GM19438 (cell line): ENCODE results near the gene NOP16.

ENCODE experiments used
- ATAC-seq: cut with Tn5 transposase; IDR thresholded peaks from one replicate; pipeline ENCODE4 v1.9.1; 2021; ENCODE audit warnings: low read depth; ENCODE audit not compliant: unreplicated experiment

NOP16 gene

DNA sequence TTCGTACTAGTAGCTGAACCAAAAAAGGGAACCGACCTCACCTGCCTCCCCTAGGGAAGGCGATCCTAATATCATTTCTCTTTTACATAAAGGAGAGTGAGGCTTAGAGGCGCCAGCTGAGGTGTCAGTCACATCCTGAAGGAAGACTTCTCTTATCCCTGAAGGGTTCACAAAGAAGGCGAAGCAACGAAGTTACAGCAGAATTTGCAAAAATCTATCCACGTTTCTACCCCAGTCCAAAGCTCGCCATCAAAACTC is 26.2 kb downstream of the NOP16 start:
- ATAC-seq = peak; percentile 10

DNA sequence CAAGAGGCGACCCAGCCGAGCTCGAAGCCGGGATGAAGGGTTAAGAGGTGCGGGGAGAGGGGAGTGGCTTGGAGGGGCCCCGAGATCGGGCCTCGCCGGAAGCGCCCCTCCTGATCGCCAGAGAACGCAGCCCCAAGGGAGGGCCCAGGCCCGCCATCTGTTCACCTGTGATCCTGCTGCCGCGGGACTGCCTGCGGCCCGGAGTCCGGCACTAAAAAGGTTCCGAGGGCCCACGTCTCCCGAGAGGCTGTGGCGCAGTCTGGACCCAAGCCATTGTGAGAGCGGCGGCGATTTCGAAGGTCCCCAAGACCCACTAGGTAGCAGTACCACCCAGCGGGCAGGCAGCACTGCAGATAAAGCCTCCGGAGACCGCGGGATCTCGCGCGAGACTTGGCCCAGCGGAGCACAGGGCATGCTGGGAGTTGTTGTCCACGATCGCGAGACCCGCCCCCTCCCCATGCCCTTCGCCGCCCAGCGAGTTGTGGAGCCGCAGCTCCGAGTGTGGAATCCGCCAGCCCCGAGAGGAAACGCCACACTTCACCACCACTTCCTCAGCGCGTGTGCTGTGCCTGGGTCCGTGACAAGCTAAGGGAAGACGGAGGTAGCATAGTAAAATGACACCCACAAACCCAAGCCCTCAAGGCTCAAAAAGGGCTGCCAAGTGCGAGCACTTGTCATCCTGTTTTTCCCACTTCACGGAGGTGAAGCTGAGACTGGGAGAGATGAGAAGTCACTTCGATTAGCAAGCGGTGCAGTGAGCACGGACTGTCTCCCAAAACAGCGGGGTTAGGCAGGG is 26.8 kb downstream of the NOP16 start, which contains the start of gene KIAA1191:
Gene KIAA1191 (minus strand): TSS at position 328 of the 796 bp plus-strand sequence. CDS start 2,256 bp downstream, outside the sequence.
- ATAC-seq = peak; percentile 78

DNA sequence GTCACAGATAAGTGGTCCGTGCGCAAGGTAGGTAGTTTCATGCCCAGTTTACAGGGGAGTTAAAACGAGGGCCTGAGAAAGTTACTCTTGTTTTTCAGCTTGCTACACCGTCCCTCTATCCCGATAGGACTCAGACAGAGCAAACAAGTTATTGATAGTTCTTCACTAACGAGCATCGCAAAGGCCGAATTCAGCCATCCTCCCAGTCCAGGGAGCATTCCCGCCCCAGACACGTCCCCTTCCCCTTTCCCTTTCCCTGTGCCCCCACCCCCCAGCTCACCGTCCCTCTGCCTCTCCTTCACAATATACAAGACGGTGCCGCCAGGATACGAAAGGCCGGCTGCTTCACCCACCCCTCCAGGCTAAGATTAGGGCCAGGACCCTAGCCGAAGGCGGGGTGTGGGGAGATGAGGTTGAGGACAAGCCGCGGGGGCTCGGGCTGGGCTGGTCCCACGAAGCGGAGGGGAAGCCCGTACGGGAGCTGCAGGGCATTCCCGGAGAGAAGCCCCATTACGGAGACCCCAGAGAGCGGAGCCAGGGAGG is 27.4 kb downstream of the NOP16 start:
- no peak for ATAC-seq

DNA sequence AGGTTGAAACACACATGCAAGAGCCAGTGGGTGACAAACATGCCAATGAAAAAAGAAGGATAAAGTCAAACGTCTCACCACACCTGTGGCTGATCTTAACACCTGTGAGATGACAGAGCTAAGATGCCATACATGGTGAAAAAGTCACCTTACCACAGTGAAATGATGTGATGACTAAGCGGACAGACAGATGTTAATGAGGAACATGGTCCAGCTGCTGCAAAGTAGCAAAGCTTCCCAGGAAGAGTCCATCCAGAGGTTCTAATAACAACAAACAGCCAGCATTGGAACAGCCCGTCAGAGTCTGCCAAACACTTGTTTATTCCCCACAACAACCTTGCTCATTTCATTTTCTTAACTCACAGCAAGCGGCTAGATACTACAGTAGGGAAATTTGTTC is 28.7 kb downstream of the NOP16 start:
- no peak for ATAC-seq

DNA sequence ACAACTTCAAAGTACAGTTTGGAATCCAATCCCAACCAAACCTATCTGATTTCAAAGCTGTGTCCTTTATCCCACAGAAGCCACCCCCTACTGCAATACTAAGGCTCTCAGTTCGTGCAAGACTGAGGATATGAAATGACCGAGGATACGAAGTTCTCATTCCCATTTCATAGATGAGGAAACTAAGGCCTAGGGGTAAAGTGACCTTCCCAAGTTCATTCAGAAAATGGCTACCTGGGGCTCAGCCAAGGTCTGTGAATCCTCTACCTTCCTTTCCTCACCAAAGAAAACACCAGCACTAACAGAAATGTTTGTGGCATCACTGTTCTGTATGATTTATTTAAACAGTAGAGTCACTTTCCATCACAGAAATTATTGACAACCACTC is 32.2 kb downstream of the NOP16 start:
- ATAC-seq = no peak

DNA sequence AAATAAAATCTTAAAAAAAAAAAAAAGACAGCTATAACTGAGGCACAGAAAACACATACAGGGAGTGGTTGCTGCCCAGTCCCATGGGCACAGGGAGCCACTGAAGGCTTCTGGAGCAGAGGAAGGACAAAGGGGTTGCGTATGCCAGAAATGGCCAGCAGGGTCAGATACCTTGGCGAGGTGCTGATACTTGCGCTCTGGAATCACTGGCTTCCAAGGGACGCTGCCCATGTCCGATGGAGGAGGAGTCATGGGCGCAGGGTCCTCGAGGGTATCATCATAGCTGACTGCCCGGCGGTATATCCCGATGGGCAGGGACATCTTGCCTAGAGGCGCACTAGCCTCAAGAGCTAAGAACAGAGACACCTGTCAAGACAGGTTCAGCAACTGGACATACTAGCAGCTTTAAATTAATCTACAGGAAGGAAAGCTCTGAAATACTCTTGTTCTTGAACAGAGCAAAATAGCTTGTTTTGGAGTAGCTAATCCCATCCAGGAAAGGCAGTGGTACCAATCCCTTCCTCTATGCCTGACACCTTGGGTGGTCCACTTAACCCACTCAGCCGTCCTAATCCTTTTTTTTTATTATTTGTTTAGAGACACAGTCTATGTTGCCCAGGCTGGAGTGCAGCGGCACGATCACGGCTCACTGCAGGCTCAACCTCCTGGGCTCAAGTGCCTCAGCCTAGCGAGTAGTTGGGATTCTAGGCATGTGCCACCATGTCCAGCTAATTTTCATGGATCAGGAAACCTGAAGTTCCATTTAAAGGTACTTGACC is 32.8 kb downstream of the NOP16 start:
- no peak for ATAC-seq

DNA sequence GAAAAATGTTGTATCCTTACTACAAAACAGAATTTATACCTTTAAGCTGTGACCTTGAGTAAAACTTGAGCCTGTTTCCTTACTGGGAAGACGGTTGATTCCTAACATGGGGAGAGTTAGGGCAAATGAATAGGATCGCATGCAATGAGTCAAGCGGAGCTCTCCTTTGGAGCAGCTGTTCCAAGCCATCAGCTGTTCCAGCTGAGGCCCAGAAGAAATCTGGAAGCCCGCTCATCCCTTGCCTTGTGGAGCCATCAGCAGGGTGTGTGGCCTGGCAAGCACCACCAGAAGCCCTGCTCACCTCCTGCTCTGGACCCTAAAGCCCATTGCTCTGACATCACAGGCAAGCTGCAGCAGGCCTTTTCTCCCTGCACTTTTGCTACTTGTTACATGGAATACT is 34.9 kb downstream of the NOP16 start:
- no peak for ATAC-seq

DNA sequence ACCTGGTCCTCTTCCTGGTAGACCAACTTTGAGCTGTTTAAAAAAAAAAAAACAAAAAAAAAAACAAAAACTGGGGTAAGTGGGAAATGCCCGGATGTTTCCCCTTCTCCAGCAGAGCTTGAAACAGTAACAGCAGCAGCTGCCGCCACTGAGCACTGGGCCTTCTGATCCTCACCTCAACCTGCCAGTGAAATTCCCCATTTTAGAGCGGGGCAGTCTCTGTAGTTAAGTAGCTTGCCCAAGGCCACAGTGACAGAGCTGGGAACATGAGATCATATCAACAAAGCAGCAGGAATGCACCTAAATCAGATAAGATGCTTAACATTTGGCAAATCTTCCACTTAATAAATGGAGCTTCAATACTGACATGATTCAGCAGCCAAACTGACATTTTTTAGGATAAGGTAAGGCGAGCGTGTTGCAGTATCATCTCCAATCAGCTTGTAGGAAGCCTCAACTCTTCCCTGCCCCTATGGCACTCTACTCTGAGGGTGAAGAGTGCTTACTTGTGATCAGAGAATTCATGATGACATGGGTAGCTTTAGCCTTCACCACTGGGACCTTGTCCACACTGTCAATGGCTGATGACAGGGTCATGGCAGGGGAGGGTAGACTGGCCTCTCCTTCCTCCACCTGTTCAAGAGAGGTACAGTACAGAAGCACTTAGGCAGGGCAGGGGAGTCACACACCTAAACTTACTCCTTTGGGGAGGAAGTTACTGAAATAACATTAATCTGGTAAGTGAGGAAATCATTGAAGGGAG is 36.1 kb downstream of the NOP16 start:
- no peak for ATAC-seq

DNA sequence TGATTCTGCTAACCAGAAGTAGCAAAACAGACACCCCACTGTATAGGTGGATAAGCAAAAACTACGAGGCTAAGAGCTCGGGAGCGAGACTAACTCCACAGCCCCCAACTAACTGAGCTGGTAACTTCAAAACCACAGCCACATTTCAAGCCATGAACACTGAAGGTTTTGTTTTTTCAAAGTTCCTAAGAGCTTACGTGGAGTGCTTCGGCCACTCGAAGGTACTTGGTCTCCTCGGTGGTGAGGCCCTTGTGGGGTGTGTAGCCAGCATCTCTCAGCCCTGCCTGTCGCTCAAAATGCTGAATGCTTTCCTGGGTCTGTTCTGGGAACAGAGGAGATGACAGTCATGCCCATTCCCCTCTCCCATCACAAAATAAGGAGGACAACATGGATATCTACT is 38.0 kb downstream of the NOP16 start:
- ATAC-seq = no peak

DNA sequence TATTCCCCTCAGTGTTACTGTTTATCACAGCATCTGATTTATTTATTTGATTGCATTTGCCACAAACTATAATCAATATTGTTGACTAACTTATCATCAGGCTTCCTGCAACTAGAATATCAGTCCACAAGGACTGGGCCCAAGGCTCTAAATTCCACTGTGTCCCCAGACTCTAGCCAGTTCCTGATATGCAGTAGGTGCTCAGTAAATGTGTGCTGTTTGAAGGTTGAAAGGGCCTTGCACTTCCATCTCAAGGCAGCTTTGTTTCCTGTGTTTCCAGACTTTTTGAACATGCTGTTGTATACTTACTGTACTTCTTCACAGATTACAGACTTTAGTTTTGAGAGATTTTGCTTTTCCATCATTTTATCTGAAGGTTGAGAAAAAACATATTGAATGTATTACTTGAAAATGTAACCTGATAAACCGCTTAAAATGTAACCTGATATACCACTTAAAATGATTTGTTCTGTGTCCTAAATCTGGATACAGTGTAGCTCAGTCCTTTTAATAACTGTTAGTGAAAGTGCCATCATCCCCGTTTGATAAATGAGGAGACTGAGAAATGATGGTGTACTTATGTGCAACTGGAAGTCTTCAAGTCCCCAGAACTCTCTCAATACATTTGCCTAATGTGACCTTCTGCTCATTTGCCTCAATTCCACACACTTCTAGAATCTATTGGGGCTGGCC is 45.5 kb downstream of the NOP16 start:
- no peak for ATAC-seq

DNA sequence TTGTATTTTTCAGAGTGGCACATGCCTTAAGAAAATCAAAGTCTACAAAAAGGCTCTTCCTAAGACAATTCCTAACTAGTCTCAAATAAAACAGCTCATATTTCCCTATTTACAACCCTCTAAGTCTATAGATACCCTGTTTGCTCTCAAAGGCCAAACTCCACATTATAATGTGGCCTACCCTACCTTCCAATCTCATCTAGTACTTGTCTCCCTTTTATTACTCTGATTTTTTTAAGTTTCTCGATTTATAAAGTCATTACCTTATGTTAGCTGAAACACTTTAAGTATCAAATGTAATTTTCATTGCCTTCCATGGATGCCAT is 46.3 kb downstream of the NOP16 start:
- ATAC-seq = no peak

DNA sequence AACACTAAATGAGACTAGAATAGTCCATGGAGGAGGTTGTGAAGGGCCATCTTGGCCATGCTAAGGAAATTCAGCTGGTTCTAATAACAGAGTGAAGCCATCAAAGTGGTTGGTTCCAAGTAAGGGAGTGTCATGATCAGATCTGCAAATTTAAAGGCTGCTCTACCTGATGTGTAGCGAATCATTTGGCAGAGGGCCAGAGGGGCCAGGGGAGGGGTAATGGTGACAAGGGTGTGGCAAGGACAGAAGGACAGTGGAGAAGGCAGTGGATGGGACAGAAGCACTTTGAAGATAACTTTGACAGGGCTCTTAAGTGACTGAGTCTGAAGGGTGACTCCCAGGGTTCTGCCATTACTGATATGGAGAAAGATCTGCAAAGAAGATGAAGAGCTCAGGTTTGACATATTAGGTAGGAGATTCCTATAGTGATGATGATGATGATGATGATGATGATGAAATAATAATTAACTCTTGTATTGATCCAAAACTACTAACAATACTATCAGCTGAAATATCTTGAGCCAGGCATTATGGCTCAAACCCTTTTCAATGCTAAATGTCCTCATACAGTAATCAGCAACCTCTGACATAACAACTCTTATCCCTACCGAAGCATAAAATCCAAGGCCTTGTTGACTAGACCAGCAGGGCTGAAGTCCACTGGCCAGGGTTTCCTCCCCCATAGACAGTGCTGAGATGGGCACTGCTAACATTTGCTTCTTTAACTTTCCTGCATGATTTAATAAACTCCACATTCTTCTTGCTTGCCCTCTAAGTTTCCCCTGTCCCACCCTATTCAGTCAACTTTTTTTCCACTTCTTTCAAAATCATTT is 46.9 kb downstream of the NOP16 start:
- ATAC-seq = no peak

DNA sequence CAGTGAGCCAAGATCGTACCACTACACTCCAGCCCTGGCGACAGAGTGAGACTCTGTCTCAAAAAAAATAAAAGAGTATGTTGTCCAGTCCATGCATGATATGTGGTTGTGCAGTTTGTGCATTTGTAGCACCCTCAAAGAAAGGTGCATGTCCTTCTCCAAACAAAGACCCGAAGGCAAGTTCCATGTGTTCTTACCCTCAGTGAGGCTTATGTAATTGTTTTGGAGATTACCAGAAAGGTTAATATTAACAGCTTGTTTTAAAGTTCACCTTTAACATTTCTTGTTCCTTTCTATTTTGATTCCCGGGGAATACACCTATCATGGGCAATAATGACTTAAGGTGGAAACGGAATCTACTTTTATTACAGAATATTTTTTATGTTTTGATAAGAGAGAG is 49.1 kb downstream of the NOP16 start:
- ATAC-seq = no peak

DNA sequence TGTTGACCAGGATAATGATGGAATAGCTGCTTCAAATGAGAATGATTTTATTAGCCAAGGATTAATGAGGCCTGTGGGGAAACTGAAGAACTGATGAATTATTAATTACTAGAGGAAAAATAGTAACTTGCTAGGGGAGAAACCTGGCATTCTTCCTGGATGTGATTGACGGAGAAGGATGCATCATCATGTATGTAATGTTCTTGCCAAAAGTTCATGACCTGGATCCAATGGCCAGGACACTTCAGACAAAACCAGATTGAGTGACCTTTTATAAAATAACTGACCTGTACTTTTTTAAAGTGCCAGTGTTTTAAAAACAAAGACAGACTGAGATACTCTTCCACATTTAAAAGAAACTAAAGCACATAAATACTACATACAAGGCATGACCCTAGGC is 50.5 kb downstream of the NOP16 start:
- no peak for ATAC-seq

DNA sequence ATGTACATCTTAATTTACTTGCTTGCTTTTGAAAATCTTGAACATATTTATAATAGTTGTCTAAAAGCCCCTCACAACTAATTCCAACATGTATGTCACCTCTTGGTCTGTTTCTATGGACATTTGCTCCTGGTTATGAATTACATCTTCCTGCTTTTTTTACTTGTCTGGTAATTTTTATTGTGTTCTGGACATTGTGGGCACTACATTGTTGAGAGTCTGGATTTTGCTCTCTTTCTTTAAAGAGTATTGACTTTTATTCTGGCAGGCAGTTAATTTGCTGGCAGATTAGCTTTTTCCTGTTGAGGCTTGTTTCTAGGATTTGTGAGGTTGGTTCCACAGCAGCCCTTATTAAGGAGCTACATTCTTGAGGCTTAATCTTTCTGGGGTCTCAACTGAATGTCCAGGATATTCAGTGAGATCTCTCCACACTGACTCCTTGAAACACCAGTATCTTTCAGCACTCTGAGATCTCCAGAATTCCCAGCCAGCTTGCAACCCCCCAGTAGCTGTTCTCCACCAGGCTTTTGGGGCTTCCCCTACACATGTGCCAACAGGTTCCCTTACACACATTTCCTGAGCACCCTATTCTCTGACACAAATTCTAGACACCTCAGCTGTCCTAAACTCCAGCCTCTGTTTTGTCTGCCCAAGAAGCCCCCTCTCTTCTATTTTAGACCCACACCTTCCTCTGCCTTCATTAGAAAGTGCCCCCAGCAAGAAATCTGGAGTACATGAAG is 54.2 kb downstream of the NOP16 start:
- no peak for ATAC-seq
